Activated T-helper 1 cell treated with anti-CD3 and anti-CD28 coated beads, Interleukin-2, amount 50 U/mL, for 16 hours (primary cell): Measurements from ENCODE around the gene C1GALT1C1L.
A peak's percentile ranks its signal among the peaks of the same experiment; 100 is the strongest.
"Not testable (repeated sequence)": the region's sequence is repeated elsewhere in the genome, so short reads cannot be mapped to it uniquely, and the experiment has no call there.

Experiments used
- DNase-seq, 2 donors: peaks; one replicate each; pipeline ENCODE4 v3.0.0-alpha.2; 2020; ENCODE audit warnings: low read depth in 1 of 2, low spot score in 1 of 2

The C1GALT1C1L gene

DNA sequence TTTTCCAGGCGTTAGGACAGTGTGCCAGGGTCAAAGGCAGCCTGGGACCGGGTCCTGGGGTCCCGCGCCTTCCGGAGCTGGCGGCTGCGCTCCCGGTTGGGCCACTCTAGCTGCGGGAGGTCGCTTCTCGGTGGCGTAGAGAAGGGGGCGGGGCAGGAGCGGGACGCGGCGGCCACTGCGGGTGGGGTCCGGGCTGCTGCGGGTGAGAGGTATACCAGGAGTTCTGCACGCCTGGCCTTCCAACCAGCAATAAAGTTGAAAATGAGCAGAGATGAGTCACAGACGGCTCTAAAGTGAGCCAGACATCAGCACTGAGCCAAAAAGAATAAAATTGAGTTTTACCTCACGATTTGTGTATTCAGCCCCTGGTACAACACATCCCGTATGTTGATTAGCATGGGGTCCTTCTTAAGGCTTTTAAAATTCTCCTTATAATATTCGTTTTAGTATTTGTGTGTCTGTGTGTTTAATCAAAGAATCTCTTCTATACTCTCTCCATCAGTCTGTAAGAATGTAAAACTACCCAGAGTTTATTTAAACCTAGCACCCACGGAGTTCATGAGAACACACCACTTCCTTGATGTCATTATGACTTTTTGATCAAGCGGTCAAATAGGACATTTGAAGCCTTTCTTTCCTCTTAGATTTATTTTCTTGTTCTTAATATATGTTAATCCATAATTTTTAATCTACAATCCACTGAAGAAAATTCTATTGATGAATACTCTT is at the start of gene C1GALT1C1L:
Gene C1GALT1C1L, minus strand, starts transcription at position 108 of the 729 bp plus-strand sequence. Its CDS starts 107 bp downstream, at position 1.
- DNase-seq, result peak in 1 of 2 donors; percentile 1

DNA sequence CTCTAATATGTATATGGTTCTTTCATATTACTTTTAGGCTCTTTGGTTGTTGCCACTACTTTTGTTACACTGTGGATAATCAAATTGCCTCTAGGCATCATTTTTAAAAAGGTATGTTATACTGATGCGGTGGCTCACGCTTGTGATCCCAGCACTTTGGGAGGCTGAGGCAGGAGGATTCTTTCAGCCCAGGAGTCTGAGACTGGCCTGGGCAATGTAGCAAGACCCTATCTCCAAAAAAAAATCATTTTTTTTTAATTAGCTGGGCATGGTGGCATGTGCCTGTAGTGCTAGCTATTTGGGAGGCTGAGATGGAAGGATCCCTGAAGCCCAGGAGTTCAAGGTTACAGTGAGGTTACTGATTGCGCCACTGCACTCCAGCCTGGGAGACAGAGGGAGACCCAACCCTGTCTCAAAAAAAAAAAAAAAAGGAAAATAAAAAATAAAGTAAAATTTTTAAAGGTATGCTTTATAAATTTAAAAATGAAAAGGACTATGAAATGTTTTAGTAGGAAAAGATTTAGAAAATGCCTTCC is 49.5 kb upstream of the C1GALT1C1L start:
- no peak for DNase-seq

DNA sequence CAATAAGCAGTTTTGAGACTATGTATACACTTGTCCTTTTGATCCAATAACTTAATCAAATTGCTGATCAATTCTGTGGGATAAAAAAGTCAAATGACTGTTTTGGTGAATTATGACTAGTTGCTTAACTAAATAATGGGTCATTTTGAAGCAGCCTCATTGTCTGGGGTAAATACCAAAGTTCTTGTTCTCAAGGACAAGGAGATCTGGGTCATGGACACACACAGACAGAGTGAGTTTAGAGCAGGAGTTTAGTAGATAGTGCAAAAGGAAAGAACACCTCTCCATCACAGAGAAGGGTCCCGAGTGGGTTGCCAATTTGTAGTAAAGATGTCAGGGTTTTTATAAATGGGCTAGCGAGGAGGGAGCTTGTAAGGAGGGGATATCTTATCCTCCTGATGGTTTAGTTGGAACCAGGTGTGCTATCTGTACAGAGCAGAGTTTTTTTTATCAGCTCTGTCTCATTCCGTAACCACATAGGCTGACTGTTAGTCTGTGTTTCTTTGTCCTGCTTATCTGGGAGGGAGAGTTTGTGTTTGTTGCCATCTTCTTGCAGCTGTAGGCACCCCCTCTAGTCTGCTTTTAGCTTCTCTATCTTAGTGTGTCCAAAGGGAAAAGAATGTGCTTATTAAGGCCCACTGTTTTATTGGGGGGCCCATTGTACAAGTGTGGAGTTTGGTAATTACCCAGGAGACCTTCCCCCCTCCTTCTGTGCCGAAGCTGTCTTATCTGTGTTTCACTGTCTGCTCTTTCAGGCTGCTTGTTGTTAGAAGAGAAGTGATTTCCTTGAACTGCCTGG is 48.7 kb upstream of the C1GALT1C1L start:
- no peak for DNase-seq

DNA sequence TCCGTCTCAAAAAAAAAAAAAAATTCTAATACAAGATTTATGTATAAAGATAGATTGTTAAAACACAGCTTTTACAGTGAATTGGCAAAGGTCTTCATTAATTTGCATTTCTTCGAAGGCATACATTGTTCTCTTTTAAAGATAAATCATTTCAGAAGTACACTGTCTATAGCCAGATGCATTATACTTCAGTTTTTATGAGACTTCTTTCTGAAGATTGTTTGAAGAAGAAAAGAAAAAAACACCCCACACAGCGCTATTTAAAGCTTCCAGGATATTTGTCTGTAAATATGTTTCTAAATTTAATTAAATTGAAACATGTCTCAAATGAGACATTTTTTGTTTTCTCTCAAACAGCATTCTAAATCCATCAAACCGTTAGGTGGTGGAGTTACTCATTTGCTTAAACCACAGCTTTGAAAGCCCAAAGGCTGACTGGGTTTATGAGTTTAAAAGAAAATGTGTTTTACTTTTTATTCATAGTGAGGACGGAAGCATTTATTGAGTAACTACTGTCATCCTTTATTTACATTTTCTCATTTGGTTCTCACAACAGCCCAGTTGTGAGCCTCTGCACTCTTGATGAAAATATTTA is 42.4 kb upstream of the C1GALT1C1L start:
- no peak for DNase-seq

DNA sequence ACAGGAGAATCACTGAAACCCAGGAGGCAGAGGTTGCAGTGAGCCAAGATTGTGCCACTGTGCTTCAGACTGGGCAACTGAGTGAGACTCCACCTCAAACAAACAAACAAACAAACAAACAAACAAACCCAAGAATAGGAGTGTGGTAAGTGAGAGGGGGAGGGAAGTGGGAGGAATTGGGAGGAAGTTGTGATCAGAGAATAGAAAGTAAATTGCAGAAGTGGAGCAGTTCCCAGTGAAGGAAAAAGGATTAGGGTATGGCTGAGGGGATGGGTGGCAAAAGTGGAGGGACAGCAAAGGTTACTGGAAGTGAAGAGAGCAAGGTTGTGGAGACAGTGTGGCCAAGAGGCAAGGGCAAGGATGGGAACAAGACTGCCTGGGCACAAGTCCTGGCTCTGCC is 41.1 kb upstream of the C1GALT1C1L start:
- DNase-seq, result no peak

DNA sequence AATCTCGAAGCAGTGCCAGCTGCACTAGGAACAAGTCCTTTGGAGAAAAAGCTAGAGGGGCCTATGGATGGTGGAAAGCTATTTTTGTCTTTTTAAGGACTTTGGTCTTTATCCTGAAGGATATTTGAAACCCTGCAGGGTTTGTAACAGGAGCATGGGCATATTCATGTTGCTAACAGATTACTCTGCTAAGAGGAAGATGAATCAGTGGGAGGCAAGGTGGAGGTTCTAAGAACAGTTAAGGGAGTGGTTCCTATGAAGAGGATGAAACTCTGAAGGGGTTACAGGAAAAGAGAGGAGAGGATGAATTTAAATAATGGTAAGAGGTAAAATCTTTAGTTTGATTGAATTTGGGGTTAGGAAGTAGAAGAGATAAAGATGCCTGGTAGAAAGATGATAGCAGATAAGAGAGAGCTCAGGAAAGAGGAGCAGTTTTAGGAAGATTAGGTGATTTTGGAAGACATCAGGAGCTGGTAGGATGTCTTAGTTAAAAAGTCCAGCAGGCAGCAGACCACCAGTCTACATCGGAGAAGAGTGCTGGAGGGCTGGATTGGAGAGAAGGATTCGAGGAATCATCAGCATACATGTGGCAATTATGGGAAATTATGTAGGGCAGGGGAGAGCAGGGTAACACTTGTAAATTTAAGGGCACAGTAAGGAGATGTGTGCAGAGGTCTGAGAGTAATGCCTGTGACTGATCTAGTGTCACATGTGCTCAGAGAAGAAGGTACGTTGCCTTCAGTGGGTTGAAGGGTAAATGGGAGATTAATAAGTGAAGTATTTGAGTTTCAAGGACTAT is 39.3 kb upstream of the C1GALT1C1L start:
- DNase-seq, result no peak

DNA sequence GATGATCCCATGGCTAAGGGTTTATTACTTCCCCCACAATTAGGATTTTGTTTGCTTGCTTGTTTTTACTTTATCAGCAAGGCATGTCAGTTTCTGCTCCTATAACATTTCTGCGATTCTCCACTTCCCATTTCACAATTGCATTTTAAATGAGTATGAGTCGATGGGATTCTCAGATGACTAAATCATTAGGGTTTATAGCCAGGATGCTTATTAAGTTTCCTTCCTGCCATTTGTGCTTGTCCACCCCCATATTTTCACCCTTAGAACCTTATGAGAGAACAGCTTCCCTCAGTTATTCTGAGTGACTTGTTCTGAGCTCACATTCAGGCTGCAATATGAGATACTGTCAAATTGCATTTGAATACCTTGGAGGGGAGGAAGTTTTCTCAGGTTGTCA is 37.9 kb upstream of the C1GALT1C1L start:
- no peak for DNase-seq

DNA sequence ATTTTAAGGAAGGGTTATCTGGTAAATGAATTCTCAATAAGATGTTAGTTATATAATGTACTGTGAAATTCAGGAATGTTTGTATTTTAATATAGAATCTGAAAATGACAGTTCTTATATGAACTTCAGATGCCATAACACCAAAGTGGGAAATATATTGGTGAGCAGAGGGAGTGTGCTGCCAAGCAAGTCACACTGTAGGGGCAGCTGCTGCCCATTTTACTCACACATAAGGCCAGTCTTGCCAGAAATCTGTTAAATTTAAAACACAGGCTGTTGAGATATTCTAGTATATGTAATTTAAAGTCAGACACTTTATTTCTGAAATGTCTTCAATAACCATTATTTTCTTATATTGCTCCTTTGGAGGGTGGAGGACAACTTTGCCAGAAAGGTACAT is 34.6 kb upstream of the C1GALT1C1L start:
- DNase-seq, result no peak

DNA sequence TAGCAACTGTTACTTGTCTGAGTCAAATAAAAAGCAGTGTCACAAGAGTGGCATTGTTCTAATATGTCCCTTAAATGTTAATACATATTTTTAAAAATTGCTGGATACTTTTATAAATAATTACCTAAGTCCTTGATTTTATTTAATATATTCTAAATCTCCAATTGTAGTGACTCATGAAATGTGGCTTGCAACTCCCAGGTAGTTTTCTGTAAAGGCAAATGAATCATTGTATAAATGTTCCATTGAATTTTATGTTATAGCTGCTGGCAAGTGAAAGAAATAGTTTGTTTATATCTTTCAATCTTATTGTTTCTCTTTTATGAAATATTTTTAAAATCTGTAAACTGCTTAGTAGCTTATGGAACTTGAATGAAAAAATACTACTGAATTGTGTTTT is 32.7 kb upstream of the C1GALT1C1L start:
- DNase-seq, result no peak

DNA sequence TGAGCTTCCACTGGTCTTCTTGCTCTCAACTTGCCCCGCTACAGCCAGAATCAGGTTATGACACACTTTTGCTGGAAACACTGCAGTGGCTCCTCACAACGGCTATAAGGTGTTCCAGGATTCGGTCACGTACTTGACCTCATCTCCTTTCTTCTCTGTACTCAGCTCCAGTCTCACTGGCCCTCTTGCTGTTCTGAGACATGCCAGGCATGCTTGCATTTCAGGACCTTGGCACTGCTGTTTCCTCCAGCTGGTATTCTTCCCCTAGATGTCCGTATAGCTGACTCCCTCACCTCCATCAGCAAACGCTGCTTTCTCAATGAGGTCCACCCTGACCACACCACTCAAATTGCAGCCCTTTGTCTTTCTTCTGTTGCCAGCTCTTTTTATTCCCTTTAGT is 31.9 kb upstream of the C1GALT1C1L start:
- DNase-seq, result no peak

DNA sequence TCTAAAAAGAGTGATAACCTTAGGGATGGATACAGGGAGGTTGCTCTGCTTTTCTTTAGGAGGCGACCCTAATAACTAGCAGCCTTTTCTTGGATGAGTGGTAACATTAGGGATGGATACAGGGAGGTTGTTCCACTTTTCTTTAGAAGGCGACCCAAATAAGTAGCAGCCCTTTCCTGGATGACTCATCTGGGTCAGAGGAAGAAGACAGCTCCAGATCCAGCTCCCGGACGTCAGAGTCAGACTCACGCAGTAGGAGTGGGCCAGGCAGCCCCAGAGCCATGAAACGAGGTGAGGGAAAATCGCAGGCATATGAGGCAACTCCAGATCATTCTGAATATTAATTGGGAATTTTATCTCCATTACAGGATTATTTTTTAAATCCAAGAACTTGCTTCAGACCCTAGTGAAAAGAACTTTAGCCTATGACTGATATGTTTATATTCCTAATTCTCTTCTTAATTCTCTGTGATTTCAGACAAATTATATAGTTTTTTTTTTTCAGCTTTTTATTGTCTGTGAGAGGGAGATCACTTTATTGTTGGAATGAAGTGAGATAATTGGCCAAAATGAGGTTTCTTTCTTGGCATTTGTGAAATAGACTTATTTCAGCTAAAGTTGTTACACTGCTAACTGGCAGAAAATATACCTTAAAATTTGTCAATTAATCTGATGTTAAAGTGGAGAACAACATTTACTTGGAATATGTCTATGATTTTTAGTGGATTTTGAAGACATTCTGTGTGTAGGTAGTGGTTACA is 31.2 kb upstream of the C1GALT1C1L start:
- no peak for DNase-seq

DNA sequence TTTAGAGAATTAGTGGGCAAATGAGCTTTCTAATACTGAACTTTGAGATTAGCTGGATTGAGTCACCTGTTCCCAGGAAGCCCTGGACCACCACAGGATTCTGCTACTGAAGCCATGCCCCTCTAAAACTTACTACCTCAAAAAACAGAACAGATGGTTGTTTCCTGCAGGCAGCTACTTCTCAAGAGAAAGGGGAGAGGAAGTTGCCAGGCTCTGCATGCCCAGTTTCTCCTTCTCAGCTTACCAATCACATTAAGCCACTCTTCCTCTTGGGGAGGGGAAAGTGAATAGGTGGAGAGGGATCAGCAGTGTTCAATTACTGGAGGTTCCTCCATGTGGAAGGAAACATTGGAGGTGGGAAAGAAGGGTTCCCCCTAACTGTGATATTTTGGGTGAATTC is 24.9 kb upstream of the C1GALT1C1L start:
- DNase-seq, result no peak

DNA sequence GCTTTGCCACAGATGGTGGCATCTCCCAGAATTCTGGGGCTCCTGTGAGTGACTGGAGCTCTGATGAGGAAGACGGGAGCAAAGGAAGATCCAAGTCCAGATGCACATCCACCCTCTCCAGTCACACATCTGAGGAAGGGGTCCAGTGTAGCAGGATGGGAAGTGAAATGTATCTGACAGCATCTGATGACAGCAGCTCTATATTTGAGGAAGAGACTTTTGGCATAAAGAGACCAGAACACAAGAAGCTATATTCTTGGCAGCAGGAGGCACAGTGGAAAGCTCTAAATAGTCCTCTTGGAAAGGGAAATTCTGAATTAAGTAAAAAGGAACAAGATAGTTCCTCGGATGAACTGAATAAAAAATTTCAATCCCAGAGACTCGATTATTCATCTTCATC is 23.5 kb upstream of the C1GALT1C1L start:
- no peak for DNase-seq

DNA sequence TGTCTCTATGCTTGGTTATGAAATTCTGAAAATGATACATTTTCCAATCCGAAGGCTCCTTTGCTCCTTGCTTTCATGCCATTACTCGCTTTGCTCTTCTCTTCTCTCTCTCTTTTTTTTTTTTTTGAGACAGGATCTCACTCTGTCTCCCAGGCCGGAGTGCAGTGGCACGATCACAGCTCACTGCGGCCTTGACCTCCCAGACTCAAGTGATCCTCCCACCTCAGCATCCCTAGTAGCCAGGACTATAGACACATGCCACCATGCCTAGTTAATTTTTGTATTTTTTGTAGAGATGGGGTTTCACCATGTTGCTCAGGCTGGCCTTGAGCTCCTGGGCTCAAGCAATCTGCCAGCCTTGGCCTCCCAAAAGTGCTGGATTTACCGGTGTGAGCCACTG is 21.9 kb upstream of the C1GALT1C1L start:
- DNase-seq, result not testable (repeated sequence)

DNA sequence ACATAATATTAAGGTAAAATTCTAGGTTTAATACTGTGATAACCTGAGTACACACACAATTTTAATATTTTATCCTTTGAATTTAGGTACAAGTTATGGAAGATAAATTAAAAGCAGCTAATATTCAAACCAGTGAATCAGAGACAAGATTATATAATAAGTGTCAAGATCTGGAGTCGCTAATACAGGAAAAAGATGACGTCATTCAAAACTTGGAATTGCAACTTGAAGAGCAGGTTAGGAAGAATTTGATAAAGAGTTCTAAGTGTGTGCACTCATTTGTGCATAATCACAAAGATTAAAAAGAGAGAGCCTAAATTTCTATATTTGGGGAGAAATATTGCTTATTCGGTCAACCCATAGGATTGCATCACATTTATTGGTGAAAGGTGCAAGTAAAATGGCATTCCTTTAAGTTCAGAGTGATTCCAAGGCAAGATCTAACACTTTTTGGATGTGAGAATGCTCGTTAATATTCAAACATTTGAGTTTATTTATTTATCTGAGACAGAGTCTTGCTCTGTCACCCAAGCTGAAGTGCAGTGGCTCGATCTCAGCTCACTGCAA is 16.3 kb upstream of the C1GALT1C1L start:
- no peak for DNase-seq

DNA sequence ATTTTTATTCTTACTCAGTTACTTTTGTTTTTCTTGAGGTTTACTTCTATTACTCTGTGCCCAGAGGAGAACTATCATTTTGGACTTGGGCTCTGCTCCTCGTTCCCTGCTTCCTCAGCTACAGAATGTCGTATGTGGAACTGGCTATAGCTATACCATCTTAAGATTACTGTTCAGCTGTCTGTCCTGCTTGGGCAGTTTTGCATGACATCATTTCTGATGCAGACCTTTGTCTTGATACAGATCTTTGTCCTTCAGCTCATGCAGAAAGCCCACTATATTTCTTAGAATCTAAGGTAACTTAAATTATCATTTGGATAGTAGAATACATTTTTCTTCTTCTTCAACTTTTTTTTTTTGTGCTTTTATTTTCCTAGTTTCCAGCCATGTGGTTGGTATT is 13.8 kb upstream of the C1GALT1C1L start:
- no peak for DNase-seq

DNA sequence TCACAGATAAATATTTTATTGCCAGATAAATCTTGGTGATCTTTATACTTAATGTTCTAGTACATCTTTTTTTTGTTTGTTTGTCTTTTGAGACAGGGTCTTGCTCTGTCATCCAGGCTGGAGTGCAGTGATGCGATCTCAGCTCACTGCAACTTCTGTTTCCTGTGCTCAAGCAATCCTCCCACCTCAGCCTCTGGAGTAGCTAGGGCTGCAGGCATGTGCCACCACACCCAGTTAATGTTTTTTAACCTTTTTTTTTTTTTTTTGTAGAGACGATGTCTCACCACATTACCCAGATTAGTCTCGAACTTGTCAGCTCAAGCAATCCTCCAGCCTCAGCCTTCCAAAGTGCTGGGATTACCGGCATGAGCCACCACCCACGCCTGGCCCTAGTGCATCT is 9.1 kb upstream of the C1GALT1C1L start:
- DNase-seq, result no peak

DNA sequence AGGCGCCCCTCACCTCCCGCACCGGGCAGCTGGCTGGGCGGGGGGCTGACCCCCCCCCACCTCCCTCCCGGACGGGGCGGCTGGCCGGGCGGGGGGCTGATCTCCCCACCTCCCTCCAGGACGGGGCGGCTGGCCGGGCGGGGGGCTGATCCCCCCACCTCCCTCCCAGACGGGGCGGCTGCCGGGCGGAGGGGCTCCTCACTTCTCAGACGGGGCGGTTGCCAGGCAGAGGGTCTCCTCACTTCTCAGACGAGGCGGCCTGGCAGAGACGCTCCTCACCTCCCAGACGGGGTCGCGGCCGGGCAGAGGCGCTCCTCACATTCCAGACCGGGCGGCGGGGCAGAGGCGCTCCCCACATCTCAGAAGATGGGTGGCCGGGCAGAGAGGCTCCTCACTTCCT is 1.6 kb upstream of the C1GALT1C1L start:
- not testable (repeated sequence) for DNase-seq

DNA sequence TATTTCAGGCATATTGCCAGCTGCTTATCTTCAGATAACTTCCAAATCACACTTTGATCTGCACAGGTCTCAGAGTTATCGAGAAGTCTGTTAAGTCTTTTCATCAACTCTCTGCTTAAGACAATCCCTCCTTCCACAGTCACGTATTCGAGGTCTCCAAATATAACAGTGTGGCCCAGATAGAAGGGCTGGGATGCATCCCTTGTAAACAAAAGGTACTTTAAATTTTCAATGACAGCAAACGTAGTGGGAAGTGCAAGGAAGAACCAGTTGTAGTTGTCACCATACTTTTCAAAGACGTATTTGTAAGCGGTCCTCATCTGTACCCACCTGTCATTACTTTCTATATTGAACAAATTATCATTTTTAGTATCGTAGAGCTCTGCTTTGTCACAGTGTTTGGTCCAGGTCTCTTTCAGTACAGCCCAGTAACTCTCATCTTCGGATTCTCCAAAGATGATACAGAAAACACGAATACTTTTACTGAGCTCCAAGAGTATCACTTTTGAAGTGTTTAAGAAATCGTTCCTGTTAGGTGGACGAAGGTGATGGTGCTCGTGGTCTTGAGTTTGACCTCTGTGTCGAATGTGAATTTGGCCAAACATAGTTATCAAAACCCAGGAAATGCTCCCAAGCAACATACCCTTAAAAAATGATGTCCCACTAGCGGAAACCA is 445 bp downstream of the C1GALT1C1L start:
- no peak for DNase-seq
